Lower leg skin (tissue), 3 donors: ENCODE measurements around the gene ERN2.

ENCODE experiments used
- POLR2A ChIP-seq, 2 donors: fragments of 450-650 bp; IDR thresholded peaks; one replicate each; pipeline ENCODE4 v1.6.1; 2016 to 2017; ENCODE audit warnings: antibody characterized with exemption in 2 of 2, mild to moderate bottlenecking in 1 of 2, moderate library complexity in 1 of 2
- TF ChIP-seq, protein P1 (sequence below), 3 donors: fragments of 450-650 bp; IDR thresholded peaks; one replicate each; pipeline ENCODE4 v1.5.1; 2016; ENCODE audit warnings: antibody characterized with exemption in 3 of 3, mild to moderate bottlenecking in 3 of 3, moderate library complexity in 2 of 3

DNA sequence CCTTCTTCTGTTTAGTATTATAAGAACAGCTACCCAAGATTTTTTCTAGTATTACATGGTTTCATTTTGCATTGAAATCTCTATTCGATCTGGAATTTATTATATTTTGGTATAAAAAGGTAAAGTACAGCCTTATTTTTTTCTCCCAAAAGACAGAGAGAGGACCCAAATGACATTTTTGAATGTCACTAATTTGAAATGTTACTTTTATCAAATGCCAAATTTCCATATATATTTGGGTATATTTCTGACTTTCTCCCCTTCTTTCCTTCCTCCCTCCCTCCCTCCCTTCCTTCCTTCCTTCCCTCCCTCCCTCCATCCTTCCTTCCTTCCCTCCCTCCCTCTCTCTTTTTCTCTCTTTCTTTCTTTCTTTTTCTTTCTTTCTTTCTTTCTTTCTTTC is 35.6 kb upstream of the ERN2 start:
- TF ChIP-seq, protein P1, sequence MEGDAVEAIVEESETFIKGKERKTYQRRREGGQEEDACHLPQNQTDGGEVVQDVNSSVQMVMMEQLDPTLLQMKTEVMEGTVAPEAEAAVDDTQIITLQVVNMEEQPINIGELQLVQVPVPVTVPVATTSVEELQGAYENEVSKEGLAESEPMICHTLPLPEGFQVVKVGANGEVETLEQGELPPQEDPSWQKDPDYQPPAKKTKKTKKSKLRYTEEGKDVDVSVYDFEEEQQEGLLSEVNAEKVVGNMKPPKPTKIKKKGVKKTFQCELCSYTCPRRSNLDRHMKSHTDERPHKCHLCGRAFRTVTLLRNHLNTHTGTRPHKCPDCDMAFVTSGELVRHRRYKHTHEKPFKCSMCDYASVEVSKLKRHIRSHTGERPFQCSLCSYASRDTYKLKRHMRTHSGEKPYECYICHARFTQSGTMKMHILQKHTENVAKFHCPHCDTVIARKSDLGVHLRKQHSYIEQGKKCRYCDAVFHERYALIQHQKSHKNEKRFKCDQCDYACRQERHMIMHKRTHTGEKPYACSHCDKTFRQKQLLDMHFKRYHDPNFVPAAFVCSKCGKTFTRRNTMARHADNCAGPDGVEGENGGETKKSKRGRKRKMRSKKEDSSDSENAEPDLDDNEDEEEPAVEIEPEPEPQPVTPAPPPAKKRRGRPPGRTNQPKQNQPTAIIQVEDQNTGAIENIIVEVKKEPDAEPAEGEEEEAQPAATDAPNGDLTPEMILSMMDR (IDR thresholded peaks at IDR 0.05) = no peak
- TF ChIP-seq POLR2A (IDR thresholded peaks at IDR 0.05) = no peak
